HG02981 (cell line): ENCODE measurements around the gene PAQR9.
A peak's percentile ranks its signal among the peaks of the same experiment; 100 is the strongest.

Experiments used
- ATAC-seq: cut with Tn5 transposase; IDR thresholded peaks from one replicate; pipeline ENCODE4 v1.9.1; 2021; ENCODE audit warnings: mild to moderate bottlenecking, moderate library complexity; ENCODE audit not compliant: unreplicated experiment

Gene PAQR9

DNA sequence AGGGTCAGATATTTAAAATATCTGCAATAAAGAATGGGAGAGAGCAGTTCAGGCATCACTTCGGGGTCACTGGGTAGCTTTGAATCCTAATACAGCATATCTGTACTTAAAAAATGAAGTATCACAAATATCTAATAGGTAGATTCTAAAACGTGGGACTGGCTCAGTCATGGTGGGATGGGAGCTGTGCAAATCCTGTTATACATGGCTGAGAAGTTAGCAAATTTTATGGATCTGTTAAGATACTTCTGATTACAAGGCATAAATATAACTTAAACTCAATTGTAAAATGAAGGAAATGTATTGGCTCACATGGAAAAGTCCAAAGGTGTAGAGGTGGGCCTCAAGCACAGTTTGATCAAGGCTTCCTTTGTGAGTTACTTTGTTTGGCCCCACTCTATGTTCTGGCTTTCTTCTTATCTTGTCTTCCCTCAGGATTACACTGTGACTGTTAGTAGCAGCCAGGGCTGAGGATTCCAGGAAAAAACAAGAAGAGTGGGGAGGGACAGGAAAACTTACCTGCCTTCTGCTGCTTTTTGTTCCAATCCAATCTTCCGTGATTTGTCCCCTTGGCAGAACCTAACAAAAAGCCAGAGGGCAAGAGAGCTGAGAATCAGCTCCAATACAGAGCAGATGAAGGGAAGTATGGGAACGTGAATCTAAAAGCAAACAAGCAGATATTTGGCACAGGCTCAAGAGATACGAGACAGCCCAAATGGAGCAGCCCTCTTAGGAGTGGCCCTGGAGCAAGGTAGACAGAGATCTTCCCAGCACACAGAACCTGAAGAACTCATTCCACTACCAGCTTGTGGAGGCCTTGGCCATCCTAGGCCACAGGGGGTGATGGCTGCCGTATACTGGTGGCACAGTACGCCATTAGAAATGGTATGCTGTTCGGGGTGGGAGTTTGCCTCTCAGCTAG lies 10.9 kb downstream of the PAQR9 start:
- no peak for ATAC-seq

DNA sequence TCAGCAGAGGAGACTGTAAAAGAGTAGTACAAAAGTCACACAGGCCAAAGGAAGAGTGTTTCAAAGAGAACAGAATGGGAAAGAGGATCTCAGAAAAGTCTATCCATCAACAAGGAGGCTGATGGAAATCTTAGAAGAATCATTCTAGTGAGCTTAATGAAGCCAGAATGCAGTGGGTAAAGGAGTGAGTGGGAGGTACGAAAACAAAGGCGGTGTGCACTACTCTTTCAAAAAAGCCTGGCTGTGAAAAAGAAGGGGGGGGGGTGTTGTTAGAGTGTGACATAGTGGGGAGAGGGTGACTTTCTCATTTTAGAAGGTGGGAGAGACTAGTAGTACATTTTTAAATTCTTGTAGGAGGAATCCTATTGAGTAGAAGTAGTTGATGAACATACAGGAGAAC lies 11.7 kb downstream of the PAQR9 start:
- no peak for ATAC-seq

DNA sequence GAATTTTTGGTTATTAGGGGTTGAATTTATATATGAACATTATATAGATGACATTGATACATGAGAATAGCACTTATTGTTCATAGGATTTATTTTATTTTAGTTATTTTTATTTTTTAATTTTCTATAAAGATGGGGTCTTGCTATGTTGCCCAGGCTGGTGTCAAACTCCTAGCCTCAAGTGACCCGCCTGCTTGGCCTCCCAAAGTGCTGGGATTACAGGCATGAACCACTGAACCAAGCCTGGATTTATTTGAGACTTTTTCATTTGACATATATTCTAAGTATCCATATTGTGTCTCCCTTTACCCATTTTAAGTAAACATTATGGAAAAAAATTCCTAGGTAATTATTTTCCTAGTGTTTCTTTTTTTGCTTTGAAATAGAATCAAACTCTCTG lies 12.5 kb downstream of the PAQR9 start:
- no peak for ATAC-seq

DNA sequence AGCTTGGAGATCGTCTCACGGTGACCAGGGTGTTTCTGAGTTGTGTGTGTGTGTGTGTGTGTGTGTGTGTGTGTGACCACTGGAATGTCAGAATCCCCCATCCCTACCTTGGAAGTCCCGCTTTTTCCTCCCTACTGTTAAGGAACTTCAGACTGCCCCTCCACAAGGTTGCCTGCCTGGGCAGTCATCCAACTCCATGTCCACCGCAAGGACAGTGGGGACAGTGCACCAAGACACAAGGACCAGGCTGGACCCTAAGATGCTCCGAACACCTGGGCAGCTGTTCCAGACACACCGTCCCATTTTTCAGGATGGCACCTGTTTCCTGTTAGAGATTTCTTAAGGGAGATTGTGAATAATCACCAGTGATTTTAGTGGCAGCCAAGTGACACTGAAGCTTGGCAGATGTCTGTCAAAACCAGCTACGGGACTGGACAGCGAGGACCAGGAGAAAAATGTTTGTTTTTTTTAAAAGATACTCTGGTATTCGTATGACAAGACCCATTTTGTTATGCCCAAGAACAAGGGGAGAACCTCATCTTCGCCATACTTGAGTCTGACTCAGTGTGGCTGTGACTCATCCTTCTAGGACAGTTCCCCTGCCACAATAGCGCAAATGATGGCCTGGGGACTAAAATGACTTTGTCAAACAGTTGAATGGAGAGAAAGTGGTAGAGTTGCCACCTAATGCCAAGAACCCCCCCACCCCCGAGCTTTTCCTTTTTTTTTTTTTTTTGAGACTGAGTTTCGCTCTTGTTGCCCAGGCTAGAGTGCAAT lies 15.5 kb downstream of the PAQR9 start:
- no peak for ATAC-seq

DNA sequence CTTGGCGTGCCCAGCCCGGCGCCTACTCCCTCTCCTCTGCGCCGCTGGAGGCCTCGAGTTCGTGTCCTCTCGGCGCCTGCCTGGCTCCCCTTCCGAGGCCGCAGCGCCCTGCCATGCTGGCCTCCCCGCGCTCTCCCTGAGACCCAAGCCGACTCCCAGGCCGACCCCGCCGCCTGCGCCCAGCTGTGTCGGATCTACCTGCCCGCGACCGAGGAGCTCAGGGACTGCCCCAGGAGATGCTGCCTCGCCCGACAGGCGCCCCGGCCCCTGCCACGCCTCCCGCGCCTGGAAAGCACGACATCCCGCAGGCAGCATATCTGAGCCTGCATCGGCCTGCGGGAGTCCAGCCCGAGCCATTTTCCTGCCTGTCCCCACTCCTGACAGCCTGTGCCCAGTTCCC lies 16.1 kb downstream of the PAQR9 start:
- no peak for ATAC-seq

DNA sequence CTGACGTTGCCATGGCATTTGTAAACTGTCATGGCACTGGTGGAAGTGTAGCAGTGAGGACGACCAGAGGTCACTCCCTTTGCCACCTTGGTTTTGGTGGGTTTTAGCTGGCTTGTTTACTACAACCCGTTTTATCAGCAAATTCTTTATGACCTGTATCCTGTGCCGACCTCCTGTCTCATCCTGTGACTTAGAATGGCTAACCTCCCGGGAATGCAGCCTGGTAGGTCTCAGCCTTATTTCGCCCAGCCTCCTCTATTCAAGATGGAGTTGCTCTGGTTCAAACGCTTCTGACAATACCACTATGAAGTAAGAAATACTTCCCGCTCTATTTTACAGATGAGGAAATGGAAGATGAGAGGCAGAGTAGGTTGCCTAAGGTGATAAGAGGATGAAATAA lies 16.6 kb downstream of the PAQR9 start:
- ATAC-seq, result no peak

DNA sequence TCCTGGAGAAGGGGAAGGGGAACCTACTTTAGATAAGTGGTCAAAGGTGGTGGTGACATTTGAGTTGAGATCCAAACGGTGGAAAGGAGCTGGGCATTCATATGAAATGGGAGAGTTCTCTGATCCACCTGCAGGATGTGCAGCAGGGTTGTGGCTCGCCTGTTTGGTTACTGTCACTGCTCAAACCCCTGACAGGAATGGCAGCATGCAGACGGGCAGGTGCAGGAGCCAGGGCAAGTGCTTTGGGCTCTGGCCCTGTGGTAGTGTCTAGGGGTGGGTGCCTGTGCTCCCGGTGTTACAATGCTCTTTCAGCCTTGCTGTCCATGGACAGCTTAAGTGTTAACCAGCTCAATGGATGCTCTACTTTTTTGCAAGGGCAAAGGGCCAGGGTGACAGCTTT lies 18.5 kb downstream of the PAQR9 start:
- ATAC-seq, result no peak

DNA sequence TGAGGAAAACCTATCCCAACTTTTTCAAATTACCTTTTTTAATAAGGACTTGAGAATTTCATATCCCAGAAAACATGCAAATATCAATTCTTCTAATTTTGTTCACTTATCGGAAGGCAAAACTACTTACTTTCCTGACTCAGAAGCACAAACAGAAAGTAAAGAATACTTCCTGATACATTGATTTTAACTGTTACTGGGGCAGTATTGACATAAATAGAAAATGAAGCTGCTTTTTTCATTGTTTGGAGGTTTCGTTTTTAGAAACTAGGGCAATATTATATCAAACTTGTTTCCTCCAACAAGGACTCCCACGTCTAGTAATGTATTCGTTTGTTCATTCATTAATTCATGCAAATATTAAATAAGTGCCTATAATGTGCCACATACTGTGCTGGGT lies 19.1 kb downstream of the PAQR9 start:
- ATAC-seq, result no peak

DNA sequence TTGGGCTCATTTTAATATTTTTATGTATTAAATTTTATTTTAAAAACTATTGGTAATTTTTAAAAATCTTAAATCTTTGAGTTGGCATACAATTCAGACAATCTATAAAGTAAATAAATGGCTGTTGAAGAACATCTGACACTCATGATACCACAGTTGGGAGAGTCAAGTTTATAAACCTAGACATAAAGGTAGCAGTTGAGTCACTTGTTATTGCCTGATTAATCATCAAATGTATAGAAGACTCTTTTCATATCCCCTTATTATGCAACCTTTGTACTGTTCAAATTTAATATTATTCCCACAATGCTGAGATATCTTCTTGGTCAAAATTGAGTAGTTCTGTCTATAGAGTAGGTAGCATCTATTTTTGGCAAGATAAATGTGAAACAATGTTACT lies 19.6 kb downstream of the PAQR9 start:
- no peak for ATAC-seq

DNA sequence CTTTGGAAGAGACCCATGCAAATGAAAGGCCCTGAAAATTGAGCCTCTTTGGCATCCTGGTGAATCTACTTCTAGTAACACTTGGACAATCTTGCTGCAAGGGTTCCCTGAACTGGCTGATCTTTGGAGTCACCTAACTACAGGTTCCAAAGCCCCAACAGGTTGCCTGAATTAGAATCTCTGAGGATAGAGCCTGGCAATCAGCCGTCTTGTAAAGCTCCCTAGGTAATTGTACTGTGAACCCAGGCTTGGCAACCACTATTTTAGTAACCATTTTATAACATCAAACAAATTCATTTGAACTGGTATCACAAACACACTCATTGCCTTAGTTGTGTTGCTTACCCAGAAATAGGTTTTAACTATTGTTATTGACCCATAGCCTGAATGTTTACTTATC lies 20.1 kb downstream of the PAQR9 start:
- ATAC-seq, result no peak

DNA sequence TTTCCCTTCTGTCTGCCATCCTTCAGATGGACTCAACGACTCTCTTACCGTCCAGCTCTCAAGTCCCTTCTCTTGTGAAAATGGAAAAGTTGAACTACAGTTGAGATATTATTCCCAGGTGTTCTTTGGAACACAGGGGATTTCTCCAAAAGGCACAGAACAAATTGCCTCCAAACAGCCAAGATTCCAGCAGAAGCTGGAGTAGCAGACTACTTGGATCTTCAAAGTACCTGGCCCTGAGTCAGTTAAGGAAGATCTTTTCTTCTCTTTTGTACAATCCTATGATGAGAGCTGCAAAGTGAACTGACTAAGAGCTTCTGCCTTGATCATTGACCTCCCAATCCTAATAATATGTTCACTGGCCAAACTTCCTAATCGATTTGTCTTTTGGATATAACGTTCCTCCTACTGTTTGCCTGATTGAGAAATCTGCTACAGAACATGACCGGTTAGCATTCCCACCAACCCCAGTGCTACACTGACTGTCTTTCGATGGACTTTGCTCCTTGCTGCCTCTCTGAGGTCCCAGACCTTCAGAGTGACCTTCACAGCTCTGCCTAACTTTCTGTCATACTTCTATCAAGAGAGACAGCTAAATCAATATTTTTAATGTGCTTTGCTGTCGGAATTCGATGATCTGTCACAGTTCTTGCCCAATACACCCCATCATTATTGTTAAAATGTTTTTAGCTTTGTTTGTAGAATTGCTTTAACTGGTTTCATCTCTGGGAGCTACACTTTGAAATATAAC lies 21.9 kb downstream of the PAQR9 start:
- no peak for ATAC-seq

DNA sequence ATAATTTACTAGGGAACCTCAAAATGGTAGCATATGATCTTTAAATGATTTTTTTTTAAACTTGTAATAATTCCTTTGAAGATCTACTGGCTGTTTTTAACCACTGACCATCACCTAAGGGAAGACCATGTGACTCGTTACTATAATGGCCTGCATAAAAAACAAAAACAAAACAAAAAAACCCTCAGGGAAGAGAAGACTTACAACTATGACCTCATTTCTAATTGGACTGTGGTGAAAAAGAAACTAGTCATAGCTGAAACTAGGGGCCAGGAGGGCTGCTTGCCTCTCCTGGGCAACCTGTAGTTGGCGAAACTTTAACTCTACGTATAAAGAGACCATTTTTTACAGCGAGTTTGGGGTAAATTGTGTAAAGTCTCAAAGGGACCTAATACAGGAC lies 23.0 kb downstream of the PAQR9 start:
- ATAC-seq, result no peak

DNA sequence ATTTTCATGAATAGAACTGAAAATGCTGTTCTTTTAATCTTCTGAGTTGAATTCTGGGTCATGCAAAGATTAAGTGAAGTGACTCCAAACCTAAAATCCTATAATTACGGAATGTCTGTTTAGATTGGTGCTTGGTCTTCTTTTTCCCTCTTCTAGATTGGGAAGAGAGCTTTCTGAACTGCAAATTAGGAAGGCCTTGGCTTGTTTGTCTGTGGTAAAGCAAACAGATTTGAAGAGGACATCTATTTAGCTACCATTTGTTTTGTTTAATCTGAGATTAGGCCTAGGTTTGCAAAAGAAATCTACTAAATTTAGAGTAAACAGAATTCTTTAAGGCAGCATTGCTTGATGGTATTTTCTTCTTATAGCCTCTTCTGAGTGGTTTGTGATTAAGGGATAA lies 23.5 kb downstream of the PAQR9 start:
- ATAC-seq, result no peak

DNA sequence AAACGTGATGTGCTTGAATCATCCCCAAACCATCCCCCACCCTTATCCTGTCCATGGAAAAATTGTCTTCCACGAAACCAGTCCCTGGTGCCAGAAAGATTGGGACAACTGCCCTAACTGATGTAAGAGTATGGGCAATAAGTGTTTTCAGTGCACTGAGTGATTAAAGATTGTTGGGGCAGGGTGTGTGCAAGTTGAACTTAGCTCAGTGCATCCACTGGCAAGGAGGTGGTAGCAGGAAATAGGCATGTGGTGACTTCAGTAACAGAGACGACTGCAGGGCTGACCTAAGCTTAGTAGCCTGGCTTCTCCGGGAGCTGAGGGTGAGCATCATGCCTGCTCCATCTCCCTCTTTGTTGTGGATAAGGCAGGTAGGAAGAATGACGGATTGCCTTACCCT lies 27.5 kb downstream of the PAQR9 start:
- no peak for ATAC-seq

DNA sequence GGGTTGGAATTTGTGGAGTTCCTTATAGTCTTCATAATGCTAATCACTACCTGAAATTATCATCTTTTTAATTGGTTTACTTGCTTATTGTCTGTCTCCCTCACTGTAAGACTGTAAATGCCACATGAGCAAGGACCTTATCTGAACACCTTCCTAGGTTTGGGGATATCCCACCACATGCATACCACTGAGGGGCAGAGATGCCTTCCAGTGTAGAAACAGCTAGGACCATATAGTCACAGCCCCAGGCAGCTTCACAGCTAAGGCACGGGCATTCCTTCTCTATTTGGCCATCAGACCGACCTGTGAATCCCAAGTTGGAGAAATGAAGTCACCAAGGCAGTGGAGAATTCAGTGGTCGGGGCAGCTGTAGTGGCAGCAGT lies 28.6 kb downstream of the PAQR9 start:
- ATAC-seq, result no peak

DNA sequence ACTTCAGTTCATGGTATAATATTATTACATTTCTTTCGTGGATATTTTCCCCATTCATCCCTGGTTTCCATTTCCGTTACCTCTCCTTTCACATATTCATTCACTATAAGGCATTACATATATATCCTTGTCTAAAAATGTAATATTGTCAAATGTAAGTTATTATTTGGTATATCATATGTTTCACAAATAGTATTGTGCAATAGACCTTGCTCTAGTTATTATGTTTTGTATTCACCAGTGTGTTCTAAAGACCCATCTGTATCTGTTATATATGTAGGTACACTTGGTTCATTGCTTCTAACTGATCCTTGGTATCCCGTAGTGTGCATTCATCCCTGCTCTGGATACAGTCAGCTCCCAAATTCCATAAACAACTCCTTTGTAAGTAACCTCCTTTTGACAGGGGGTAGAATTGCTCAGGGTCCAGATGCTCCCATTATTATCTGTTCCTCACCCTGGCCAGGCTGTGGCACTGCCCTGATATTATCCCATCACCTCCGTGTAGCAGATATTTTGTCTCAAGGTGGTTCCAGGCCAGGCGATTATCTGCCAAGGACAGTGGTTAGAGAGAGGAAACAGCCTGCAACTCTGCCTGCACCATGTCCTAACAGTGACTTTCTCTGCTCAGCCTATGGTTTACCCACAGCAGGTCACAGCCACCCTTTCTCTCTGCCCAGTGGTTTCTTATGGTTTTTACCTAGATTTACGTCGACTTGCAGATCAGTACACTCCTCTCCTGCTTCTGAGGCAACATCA lies 29.2 kb downstream of the PAQR9 start:
- no peak for ATAC-seq

DNA sequence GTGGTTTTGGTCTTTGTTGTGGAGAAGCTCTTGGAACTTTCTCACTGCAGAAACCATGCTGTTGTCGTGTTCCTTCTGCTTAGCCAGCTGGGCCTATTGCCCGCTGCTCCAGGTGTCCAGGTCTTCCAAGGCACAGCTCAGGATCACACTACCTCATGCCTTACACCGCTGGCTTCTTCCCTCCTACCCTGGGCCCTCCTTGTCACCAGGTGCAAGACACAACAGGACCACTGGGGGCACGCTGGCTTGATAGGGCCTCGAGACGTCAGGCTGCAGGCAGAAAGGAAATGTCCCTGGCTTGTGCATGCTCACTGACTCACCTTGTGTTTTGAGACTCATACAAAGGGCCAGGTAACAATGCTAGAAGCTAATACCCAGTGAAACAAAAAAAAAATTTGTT lies 32.3 kb downstream of the PAQR9 start:
- peak; percentile 96 for ATAC-seq

DNA sequence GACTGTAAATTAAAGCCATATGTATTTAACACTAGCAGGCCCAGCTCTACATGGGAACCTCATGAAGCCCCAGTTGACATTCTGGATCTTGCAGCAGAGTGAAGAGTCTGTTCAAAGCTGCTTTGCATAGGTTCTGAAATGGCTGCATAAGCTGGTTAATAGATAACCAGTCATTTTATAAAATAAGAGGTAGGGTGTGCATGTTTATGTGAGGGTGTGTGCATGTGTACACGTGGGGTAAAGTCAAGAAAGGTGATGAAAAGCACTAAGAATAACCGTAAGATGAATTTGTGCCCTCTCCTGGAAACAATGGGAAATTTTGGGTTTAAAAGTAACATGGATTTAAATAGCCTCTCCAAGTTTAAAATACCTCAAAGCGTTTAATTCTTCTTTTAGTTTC lies 33.0 kb downstream of the PAQR9 start:
- ATAC-seq, result no peak

DNA sequence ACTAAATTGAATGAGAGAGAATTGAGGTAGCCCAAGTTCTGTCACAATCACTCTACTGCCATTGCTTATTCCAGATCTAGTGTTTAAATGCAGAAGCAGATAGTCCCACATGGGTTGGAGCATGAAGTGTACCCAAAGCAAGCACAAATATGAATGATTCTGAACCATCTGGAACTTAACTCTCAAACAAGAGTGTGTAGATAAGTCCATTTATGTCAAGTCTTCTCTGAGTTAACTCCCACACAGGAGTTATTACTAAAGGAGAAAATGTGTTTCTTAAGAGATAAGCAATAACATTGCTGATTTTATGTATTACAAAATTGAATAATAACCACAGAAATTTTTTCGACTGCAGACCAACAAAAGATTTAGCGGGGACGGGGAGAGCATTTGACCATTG lies 33.6 kb downstream of the PAQR9 start:
- no peak for ATAC-seq

DNA sequence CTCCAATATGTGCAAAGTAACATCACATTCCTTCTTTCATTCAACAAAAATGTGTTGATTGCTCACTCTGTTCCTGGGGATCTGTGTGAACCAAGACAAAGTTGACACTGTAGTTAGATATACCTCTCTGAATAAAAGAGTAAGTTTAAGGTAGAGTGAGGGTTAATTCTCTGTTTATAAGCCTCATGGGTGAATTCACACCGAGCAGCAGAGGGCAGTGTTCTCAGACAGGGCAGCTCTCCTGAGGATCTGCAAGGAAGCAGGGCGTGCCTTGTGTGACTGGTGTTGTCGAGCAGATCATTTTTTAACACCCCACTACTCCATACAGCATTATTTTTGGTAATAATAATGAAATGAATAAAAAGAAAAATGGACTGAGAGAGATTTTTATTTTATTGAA lies 34.4 kb downstream of the PAQR9 start:
- ATAC-seq, result no peak

DNA sequence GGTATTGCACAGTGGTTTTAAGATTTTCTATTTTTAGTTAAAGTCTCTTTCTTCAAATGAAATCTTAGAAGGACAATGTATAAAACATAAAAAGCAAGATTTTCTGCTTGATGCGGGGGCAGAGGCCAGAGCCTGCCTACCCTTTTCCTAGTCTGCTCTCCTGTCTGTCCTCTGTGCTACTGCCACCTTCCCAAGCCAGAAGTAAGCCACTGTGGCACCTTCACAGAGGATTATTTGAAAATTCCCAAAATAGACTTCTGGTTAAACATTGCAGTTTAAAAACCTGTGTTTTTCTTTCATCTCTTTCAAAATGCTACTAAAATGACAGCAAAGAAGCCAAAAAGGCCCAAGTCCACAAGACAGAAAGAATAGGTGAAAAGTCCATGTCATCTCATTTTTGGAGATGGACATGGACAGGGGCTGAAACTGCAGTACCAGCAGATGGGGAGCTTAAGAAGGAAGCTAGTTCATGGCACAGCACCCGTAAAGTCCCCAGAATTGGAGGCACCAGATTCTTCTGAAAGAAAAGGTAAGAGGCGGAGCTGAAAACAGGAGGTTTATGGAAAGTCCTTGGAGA lies 37.0 kb downstream of the PAQR9 start:
- ATAC-seq, result no peak
